SJSA1 (cell line): ENCODE data around the gene ZNF648. TPM values are rescaled to one million over a fixed set of nuclear protein-coding genes. Genes with fewer than 3 reads are reported as not detected.
"Not testable (repeated sequence)": the region's sequence is repeated elsewhere in the genome, so short reads cannot be mapped to it uniquely, and the experiment has no call there.

ENCODE experiments used
- DNase-seq, 2 experiments: peaks; one replicate each; pipeline ENCODE4 v3.0.0-alpha.2; 2015 to 2020; ENCODE audit warnings: low spot score in 2 of 2, low read depth in 1 of 2
- H3K27ac ChIP-seq: fragments of 250-450 bp; sonication (Bioruptor Pico); 2 replicates; pipeline ENCODE4 v1.5.1; 2020; ENCODE audit warnings: mild to moderate bottlenecking, moderate library complexity
- H3K27me3 ChIP-seq: fragments of 250-450 bp; sonication (Bioruptor Pico); replicated peaks from 2 replicates; pipeline ENCODE4 v1.5.1; 2020; ENCODE audit warnings: mild to moderate bottlenecking, moderate library complexity
- H3K36me3 ChIP-seq: fragments of 250-450 bp; sonication (Bioruptor Pico); 2 replicates; pipeline ENCODE4 v1.5.1; 2020; ENCODE audit warnings: mild to moderate bottlenecking
- H3K4me1 ChIP-seq: fragments of 250-450 bp; sonication (Bioruptor Pico); replicated peaks from 2 replicates; pipeline ENCODE4 v1.6.1; 2021; ENCODE audit warnings: mild to moderate bottlenecking
- H3K4me3 ChIP-seq: fragments of 250-450 bp; sonication (Bioruptor Pico); 2 replicates; pipeline ENCODE4 v1.5.1; 2020; ENCODE audit warnings: mild to moderate bottlenecking
- H3K9me3 ChIP-seq: fragments of 250-450 bp; sonication (Bioruptor Pico); replicated peaks from 2 replicates; pipeline ENCODE4 v1.5.1; 2020; ENCODE audit warnings: mild to moderate bottlenecking
- total RNA-seq: library from RNA; depleted of rRNA; stranded (reverse); fragments of >200 nt; shearing (Covaris generic); gene quantifications from 2 replicates; pipeline ENCODE4 v1.2.3, GENCODE V29; 2014

The ZNF648 gene
- total RNA-seq, 1 experiment from 2014 or later: not detected

GRCh38 chr1:182032251-182032650 lies 29.3 kb downstream of the ZNF648 start:
- no peaks in the 10 kb centered on the region for H3K9me3 ChIP-seq
- no peaks in the 10 kb centered on the region for H3K4me1 ChIP-seq
- no peaks in the 10 kb centered on the region for H3K36me3 ChIP-seq
- no peaks in the 10 kb centered on the region for H3K27me3 ChIP-seq
- no peak for DNase-seq
- H3K27ac ChIP-seq: no peak overlapping the region
- H3K4me3 ChIP-seq: no peak overlapping the region

- Histone ChIP-seq H3K27ac (no peak overlapping the region), H3K9me3 (no peaks in the 10 kb centered on the region), H3K4me1 (no peaks in the 10 kb centered on the region), H3K4me3 (peak overlapping the region; percentile 46), H3K36me3 (no peaks in the 10 kb centered on the region), H3K27me3 (no peaks in the 10 kb centered on the region)
- peak; percentile 71 to 93 for DNase-seq
Observed at GRCh38 chr1:182029379-182030331, 31.9 kb downstream of the ZNF648 start.

- Histone ChIP-seq H3K27ac (no peak overlapping the region), H3K36me3 (no peaks in the 10 kb centered on the region), H3K27me3 (no peaks in the 10 kb centered on the region), H3K4me3 (peak overlapping the region; percentile 46), H3K9me3 (no peaks in the 10 kb centered on the region), H3K4me1 (no peaks in the 10 kb centered on the region)
- no peak for DNase-seq
Observed at GRCh38 chr1:182029002-182029378, 32.5 kb downstream of the ZNF648 start.

GRCh38 chr1:182015360-182015759 lies 46.2 kb downstream of the ZNF648 start:
- Histone ChIP-seq H3K27ac (no peak overlapping the region), H3K36me3 (no peaks in the 10 kb centered on the region), H3K4me3 (no peak overlapping the region), H3K9me3 (no peaks in the 10 kb centered on the region), H3K4me1 (no peaks in the 10 kb centered on the region), H3K27me3 (no peaks in the 10 kb centered on the region; the same call in 1 of the 2 replicates)
- DNase-seq: no peak

GRCh38 chr1:182010800-182011370 lies 50.6 kb downstream of the ZNF648 start:
- H3K4me1 ChIP-seq, H3K4me3 ChIP-seq, H3K36me3 ChIP-seq, H3K9me3 ChIP-seq, DNase-seq, H3K27ac ChIP-seq, H3K27me3 ChIP-seq: not testable (repeated sequence)

GRCh38 chr1:182005398-182005797 lies 56.1 kb downstream of the ZNF648 start:
- not testable (repeated sequence) for H3K4me3 ChIP-seq, DNase-seq, H3K36me3 ChIP-seq, H3K4me1 ChIP-seq, H3K27me3 ChIP-seq, H3K9me3 ChIP-seq, H3K27ac ChIP-seq

- Histone ChIP-seq H3K9me3 (no peaks in the 10 kb centered on the region), H3K4me1 (no peaks in the 10 kb centered on the region), H3K36me3 (no peaks in the 10 kb centered on the region), H3K27me3 (no peaks in the 10 kb centered on the region), H3K27ac (no peak overlapping the region), H3K4me3 (no peak overlapping the region)
- DNase-seq: no peak
Observed at GRCh38 chr1:182004601-182005000, 56.9 kb downstream of the ZNF648 start.
